ENCODE results near the gene ERCC5. TPM values are rescaled to one million over a fixed set of nuclear protein-coding genes. Genes with fewer than 3 reads are reported as not detected.

The ERCC5 gene
- polyA plus RNA-seq (2013, experiment 1 of 2), result 18.6 TPM
- polyA plus RNA-seq (2013, experiment 2 of 2), result 21.6 TPM

DNA sequence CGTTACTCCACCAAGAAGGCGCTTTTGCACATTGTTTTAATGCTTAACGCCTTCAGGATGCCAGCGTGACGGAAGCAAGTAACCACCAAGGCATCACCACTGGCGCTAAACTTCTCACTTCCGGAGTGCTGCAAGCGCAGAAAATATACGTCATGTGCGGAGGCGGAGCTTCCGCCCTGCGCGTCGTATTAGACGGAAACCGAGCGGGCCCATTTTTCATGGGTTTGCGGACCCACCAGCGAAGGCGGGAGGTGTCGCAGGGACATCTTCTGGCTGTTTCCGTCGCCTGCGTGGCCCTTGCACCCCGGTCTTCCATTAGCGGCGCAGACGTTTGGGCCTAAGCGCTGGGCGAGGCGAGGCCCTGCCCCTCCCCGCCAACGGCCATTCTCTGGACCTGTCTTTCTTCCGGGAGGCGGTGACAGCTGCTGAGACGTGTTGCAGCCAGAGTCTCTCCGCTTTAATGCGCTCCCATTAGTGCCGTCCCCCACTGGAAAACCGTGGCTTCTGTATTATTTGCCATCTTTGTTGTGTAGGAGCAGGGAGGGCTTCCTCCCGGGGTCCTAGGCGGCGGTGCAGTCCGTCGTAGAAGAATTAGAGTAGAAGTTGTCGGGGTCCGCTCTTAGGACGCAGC, at the start of gene ERCC5:
ERCC5 (plus strand) TSS at position 403 of the 631 bp plus-strand sequence. CDS start 235 bp downstream, outside the sequence.
- Histone ChIP-seq H3K4me1 (ENCODE audit: insufficient read depth, low read length) (no peaks in the 10 kb centered on the region), H3K27me3 (ENCODE audit: insufficient read depth, low read length) (no peaks in the 10 kb centered on the region), H3K9me3 (ENCODE audit: insufficient read depth, low read depth, low read length) (no peaks in the 10 kb centered on the region), H3K9ac (ENCODE audit: low read depth, low read length) (peak within 1 kb of the TSS; percentile 72), H3K36me3 (ENCODE audit: insufficient read depth, low read length) (no peaks in the 10 kb centered on the region), H3K27ac (ENCODE audit: low read depth, low read length) (peak within 1 kb of the TSS; percentile 91), H3K4me3 (ENCODE audit: low read length) (peak within 1 kb of the TSS; percentile 97)
- WGBS, result under 1% methylated on average over 49 of the region's 49 CpGs

DNA sequence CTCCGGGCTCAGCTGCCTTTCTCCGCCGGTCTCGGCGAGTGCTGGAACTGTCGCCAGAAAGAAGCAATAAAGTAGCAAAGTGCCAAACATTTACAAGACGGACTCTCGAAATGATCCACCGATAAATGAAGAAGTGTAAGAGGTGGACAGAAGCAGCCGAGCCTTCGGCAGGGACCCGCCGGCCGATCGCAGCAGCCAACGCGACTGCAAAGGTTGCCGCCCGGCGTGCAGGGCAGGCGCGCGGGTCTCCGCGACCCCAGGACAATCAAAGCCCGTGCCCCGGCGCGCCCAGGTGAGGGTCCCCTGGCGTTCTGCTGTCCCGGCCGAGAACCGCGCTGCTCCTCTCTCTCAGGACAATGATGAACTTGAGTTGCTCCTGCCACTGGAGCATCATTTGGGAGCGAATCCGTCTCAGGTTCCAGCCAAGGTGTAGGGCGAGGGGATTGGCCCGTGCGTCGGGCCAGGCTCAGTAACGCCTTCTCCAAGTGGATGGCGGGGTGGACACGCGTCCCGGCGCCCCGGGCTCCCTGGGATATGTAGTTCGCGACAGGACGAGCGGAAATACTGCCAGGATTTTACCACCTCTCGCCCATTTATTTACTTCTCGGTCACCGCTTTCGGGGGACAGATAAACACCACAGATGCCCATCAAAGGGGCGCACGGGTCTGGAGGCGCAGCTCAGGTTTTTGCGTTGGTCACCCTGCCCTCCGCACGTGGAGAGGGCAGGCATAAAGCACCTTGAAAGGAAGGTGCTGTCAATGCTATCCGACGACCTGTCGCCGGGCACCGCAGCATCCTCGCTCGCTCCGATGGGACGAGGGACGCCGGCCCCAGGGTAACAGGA, 47.0 kb upstream of the ERCC5 start, which contains the start of the genes BIVM and POGLUT2:
BIVM (plus strand) TSS at position 539 of the 845 bp plus-strand sequence. CDS start 8,149 bp downstream, outside the sequence.
POGLUT2 (minus strand) TSS at position 396 of the 845 bp plus-strand sequence; CDS start at position 90, 306 bp downstream.
- H3K27ac ChIP-seq (ENCODE audit: low read depth, low read length), result no peak within 1 kb of the TSS
- peak within 1 kb of the TSS; percentile 55; the same call in 1 of the 2 replicates for H3K9ac ChIP-seq (ENCODE audit: low read depth, low read length)

DNA sequence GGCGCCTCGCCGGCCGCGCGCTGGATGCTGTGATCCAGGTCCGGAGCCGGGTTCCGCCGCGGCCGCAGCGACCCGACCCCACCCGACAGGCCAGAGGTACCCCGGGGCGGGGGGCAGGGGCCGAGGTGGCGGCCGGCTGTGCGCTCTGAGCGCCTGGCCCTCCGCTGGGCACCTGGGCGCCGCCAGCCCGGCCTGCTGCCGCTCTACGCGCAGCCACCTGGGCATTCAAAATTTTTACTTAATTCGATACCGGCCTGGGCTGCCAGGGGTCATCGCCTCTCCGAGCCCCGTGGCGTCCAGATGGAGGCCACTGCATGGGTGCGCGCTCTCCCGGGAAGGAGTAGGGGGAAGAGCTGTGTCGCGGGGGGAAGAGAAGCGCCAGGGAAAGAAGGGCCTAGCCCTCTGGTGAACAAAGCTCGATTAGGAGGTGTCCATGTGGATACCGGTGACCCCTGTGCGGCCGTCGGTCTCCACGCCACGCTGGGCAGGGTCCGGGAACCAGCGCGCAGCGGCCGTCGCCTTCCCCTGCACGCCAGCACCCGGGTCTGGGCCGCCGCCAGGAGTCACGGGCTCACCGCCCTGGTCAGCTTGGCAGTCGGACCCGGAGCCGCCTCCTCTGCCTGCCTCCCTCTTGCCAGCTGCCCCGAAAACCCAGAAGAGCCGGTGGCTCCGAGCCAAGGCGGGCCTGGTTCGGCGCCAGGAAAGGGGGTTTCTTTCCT, 46.2 kb upstream of the ERCC5 start:
- under 1% methylated on average over 67 of the region's 69 CpGs for WGBS
- no peak overlapping the region for H3K27ac ChIP-seq (ENCODE audit: low read depth, low read length)
- H3K4me3 ChIP-seq (ENCODE audit: low read length), result peak overlapping the region; percentile 87
- H3K4me1 ChIP-seq (ENCODE audit: insufficient read depth, low read length), result peaks cover 9% of the 10 kb centered on the region; the same call in 1 of the 2 replicates
- H3K9me3 ChIP-seq (ENCODE audit: insufficient read depth, low read depth, low read length), result no peaks in the 10 kb centered on the region
- H3K36me3 ChIP-seq (ENCODE audit: insufficient read depth, low read length), result no peaks in the 10 kb centered on the region
- peaks cover 41% of the 10 kb centered on the region for H3K27me3 ChIP-seq (ENCODE audit: insufficient read depth, low read length)
- 0 out of 2 replicates have a peak overlapping the region, but pooled peaks have one; percentile 37 for H3K9ac ChIP-seq (ENCODE audit: low read depth, low read length)

More for the DNA sequence above, 47.0 kb upstream of the ERCC5 start, which contains the start of the genes BIVM and POGLUT2:
- H3K9me3 ChIP-seq (ENCODE audit: insufficient read depth, low read depth, low read length), result no peaks in the 10 kb centered on the region
- no peaks in the 10 kb centered on the region for H3K36me3 ChIP-seq (ENCODE audit: insufficient read depth, low read length)
- H3K27me3 ChIP-seq (ENCODE audit: insufficient read depth, low read length), result peaks cover 41% of the 10 kb centered on the region
- WGBS, result under 1% methylated on average over 72 of the region's 72 CpGs
- peaks cover 11% of the 10 kb centered on the region; the same call in 1 of the 2 replicates for H3K4me1 ChIP-seq (ENCODE audit: insufficient read depth, low read length)
- peak within 1 kb of the TSS; percentile 87 for H3K4me3 ChIP-seq (ENCODE audit: low read length)

DNA sequence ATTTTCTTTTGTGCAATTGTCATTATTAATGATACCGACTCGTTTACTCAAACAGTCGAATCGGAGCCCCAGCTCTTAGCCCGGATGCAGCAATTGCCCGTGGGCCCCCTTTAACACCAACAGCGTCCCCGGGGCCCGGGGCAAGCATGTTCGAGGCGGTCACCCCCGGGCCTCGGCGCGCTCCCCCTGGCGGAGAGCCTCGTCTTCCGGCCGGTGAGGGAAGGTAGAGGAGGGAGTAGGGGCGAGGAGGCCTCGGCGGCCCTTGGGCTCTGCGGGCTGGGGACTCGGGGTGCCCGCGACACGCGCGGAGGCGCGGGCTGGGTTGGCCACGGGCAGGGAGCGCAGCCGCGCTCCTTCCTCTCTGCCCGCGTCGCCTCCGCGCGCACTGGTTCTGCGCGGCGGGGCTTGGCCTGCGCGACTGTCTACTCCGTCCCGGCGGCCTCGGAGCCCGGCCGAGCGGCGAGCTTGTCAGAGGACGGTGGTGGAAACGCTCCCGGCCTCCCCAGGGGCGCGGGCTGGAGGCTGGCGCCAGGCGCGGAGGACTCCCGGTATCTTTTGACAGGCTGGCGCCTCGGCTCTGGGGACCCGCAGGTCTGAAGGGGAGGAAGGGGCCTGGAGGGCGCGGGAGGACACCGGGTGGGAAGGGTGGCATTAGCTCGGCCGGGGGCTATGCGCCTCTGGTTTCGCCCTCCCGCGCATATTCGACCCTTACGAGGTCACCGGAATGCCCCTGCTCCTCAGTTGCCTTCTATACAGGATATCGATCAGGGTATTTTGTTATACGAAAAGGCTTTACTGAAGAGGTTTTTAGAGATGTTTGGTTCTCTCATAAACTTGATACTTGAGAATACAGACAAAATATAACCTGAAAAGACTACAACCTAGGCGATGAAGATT, 45.4 kb upstream of the ERCC5 start:
- H3K9me3 ChIP-seq (ENCODE audit: insufficient read depth, low read depth, low read length), result no peaks in the 10 kb centered on the region
- peak overlapping the region; percentile 87 for H3K4me3 ChIP-seq (ENCODE audit: low read length)
- H3K27me3 ChIP-seq (ENCODE audit: insufficient read depth, low read length), result peaks cover 41% of the 10 kb centered on the region
- 0 out of 2 replicates have a peak, but pooled peaks cover 8% of the 10 kb centered on the region for H3K4me1 ChIP-seq (ENCODE audit: insufficient read depth, low read length)
- no peak overlapping the region for H3K27ac ChIP-seq (ENCODE audit: low read depth, low read length)
- 2% methylated on average over 79 of the region's 81 CpGs for WGBS
- peak overlapping the region; percentile 48 for H3K9ac ChIP-seq (ENCODE audit: low read depth, low read length)
- H3K36me3 ChIP-seq (ENCODE audit: insufficient read depth, low read length), result no peaks in the 10 kb centered on the region

DNA sequence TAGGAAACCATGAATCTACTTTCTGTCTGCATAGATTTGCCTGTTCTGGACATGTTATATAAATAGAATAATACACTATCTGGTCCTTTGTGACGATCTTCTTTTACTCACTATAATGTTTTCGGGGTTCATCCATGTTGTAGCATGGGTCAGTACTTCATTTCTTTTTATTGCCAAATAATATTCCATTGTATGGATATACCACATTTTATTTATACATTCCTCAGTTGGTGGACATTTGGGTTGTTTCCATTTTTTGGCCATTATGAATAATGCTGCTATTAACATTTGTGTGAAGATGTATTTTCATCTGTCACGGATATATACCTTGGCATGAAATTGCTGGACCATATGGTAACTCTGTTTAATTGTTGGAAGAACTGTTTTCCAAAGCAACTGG, 40.2 kb upstream of the ERCC5 start:
- Histone ChIP-seq H3K9ac (ENCODE audit: low read depth, low read length) (no peak overlapping the region), H3K4me1 (ENCODE audit: insufficient read depth, low read length) (0 out of 2 replicates have a peak, but pooled peaks cover 4% of the 10 kb centered on the region), H3K9me3 (ENCODE audit: insufficient read depth, low read depth, low read length) (no peaks in the 10 kb centered on the region), H3K27ac (ENCODE audit: low read depth, low read length) (no peak overlapping the region), H3K36me3 (ENCODE audit: insufficient read depth, low read length) (no peaks in the 10 kb centered on the region), H3K4me3 (ENCODE audit: low read length) (no peak overlapping the region), H3K27me3 (ENCODE audit: insufficient read depth, low read length) (peaks cover 11% of the 10 kb centered on the region)
- WGBS, result 70% methylated on average over 2 of the region's 3 CpGs

DNA sequence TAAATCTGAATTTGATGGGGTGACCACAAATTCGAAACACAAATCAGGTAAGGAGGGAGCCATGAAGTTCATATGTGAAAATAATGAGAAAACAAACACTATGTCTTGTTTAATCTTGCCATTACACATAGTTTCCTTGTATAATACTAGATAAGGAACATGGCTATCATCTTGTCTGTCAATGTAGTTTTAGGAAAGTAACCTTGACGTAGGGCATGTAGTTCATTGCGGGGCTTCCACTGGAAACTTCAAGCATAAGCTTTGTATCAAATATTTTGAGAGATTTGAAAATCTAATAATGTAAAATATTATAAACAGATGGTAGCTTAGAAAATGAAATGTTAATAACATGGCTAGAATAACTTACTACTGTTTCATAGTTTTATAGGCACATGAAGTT, 38.1 kb upstream of the ERCC5 start:
- Histone ChIP-seq H3K27ac (ENCODE audit: low read depth, low read length) (no peak overlapping the region), H3K9ac (ENCODE audit: low read depth, low read length) (no peak overlapping the region), H3K36me3 (ENCODE audit: insufficient read depth, low read length) (no peaks in the 10 kb centered on the region; the same call in 1 of the 2 replicates), H3K4me1 (ENCODE audit: insufficient read depth, low read length) (peaks cover under 1% of the 10 kb centered on the region; the same call in 1 of the 2 replicates), H3K27me3 (ENCODE audit: insufficient read depth, low read length) (no peaks in the 10 kb centered on the region), H3K9me3 (ENCODE audit: insufficient read depth, low read depth, low read length) (0 out of 2 replicates have a peak, but pooled peaks cover 2% of the 10 kb centered on the region), H3K4me3 (ENCODE audit: low read length) (no peak overlapping the region)
- 92% methylated on average over 1 of the region's 3 CpGs for WGBS

DNA sequence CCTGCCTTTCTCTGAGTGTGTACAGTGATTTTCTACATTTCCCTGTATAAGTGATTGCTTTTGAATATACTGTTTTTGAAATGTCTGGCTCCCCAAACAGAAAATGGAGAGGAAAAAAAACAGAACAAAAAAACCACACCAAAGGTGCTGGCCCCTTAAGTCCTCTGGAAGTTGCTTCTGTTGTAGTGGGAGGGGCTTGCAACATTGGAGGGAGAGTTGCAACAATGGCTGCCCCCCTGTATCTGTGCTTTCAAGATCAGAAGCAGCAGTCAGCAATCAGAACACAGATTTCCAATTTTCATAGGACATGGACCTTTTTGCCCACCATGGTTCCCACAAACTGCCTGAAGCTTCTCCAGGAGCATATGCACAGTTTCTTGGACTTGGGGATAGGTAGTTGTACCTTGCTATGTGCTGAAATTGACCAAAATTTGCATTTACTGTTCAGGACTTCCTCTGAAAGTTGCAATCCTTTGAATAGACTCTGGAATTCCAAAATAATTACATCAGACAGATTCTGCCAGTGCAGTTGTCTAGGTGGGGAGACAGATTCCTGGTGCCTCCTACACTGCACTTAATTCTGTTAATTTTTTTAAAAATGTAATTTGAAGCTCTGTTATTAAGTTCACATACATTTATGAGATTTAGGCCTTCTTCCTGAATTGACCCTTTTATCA, 33.1 kb upstream of the ERCC5 start:
- Histone ChIP-seq H3K9me3 (ENCODE audit: insufficient read depth, low read depth, low read length) (0 out of 2 replicates have a peak, but pooled peaks cover 2% of the 10 kb centered on the region), H3K4me1 (ENCODE audit: insufficient read depth, low read length) (peaks cover 4% of the 10 kb centered on the region; the same call in 1 of the 2 replicates), H3K27ac (ENCODE audit: low read depth, low read length) (no peak overlapping the region), H3K9ac (ENCODE audit: low read depth, low read length) (no peak overlapping the region), H3K36me3 (ENCODE audit: insufficient read depth, low read length) (no peaks in the 10 kb centered on the region; the same call in 1 of the 2 replicates), H3K27me3 (ENCODE audit: insufficient read depth, low read length) (no peaks in the 10 kb centered on the region), H3K4me3 (ENCODE audit: low read length) (no peak overlapping the region)

DNA sequence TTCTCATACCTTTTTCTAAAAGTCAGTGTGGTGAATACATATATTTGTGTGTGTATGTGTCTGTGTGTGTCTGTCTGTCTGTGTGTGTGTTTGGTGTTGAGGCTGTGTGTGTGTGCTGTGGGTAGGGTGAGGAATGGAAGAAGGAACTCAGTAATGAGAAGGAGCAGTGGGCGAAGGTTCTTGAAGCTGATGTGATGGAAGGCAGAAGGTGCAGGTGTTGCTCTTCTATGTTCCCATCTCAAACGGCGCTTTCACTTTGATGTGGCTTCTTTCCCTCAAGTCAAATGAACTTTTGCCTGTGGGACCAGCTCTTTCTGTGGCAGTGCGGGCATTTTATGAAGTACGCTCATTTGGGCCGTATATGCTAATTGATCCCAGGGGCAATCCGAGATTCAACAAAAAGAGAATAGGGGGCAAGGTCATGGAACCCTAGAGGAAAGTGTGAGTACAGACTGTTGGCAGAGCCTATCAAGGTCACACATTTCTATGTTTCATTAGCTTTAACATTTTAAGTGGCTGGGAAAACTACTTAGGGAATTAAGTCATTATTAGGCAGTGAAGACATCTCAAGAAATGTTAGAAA, 31.7 kb upstream of the ERCC5 start:
- Histone ChIP-seq H3K4me1 (ENCODE audit: insufficient read depth, low read length) (peaks cover 4% of the 10 kb centered on the region; the same call in 1 of the 2 replicates), H3K9ac (ENCODE audit: low read depth, low read length) (no peak overlapping the region), H3K4me3 (ENCODE audit: low read length) (no peak overlapping the region), H3K9me3 (ENCODE audit: insufficient read depth, low read depth, low read length) (0 out of 2 replicates have a peak, but pooled peaks cover 2% of the 10 kb centered on the region), H3K27me3 (ENCODE audit: insufficient read depth, low read length) (no peaks in the 10 kb centered on the region), H3K27ac (ENCODE audit: low read depth, low read length) (no peak overlapping the region), H3K36me3 (ENCODE audit: insufficient read depth, low read length) (no peaks in the 10 kb centered on the region; the same call in 1 of the 2 replicates)
- WGBS, result 95% methylated on average over 7 of the region's 7 CpGs

DNA sequence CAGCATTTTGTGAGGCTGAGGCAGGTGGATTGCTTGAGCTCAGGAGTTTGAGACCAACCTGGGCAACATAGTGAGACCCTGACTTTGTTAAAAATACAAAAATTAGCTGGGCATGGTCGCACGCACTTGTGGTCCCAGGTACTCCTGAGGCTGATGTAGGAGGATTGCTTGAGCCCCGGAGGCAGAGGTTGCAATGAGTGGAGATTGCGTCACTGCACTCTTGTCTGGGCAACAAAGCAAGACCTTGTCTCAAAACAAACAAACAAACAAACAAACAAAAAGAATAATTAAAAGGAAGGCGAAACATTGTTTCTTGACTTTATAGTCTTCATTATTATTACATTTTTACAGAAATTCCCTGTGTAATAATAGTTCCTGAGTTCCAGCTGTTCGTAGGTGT, 31.0 kb upstream of the ERCC5 start:
- Histone ChIP-seq H3K9ac (ENCODE audit: low read depth, low read length) (no peak overlapping the region), H3K4me1 (ENCODE audit: insufficient read depth, low read length) (peaks cover 4% of the 10 kb centered on the region; the same call in 1 of the 2 replicates), H3K27me3 (ENCODE audit: insufficient read depth, low read length) (no peaks in the 10 kb centered on the region), H3K27ac (ENCODE audit: low read depth, low read length) (no peak overlapping the region), H3K9me3 (ENCODE audit: insufficient read depth, low read depth, low read length) (0 out of 2 replicates have a peak, but pooled peaks cover 2% of the 10 kb centered on the region), H3K36me3 (ENCODE audit: insufficient read depth, low read length) (no peaks in the 10 kb centered on the region; the same call in 1 of the 2 replicates), H3K4me3 (ENCODE audit: low read length) (no peak overlapping the region)
- 75% methylated on average over 4 of the region's 6 CpGs for WGBS

Measured in HUES64 (cell line).